GM23338 (cell line): Measurements from ENCODE around the gene TP53I13. TPM values are rescaled to one million over a fixed set of nuclear protein-coding genes. Genes with fewer than 3 reads are reported as not detected.

ENCODE experiments used
- ATAC-seq: fragments of 200-7000 bp; cut with Tn5 transposase; 3 replicates; pipeline ENCODE4 v1.9.1; 2020
- DNase-seq: peaks from one replicate; pipeline ENCODE4 v3.0.0-alpha.2; 2015; ENCODE audit warnings: low spot score
- H2AFZ ChIP-seq: fragments of 200-600 bp; sonication (generic); 2 replicates; pipeline ENCODE4 v1.8.0; 2016; ENCODE audit warnings: antibody characterized with exemption, mild to moderate bottlenecking, moderate library complexity
- H3F3A ChIP-seq: fragments of 200-600 bp; sonication (generic); replicated peaks from 2 replicates; pipeline ENCODE4 v1.8.0; 2017; ENCODE audit warnings: antibody characterized with exemption, mixed run types, low read depth
- H3K27ac ChIP-seq: fragments of 200-600 bp; sonication (generic); 2 replicates; pipeline ENCODE4 v1.6.1; 2016; ENCODE audit warnings: low read depth
- H3K27me3 ChIP-seq: fragments of 200-600 bp; sonication (generic); 2 replicates; pipeline ENCODE4 v1.8.0; 2016; ENCODE audit warnings: mild to moderate bottlenecking, mixed run types, moderate library complexity; ENCODE audit not compliant: insufficient read depth
- H3K36me3 ChIP-seq: fragments of 200-600 bp; sonication (generic); 2 replicates; pipeline ENCODE4 v1.8.0; 2016; ENCODE audit warnings: mild to moderate bottlenecking; ENCODE audit not compliant: insufficient read depth
- H3K4me1 ChIP-seq: fragments of 200-600 bp; sonication (generic); 2 replicates; pipeline ENCODE4 v1.8.0; 2016; ENCODE audit warnings: mild to moderate bottlenecking, moderate library complexity; ENCODE audit not compliant: insufficient read depth
- H3K4me2 ChIP-seq: fragments of 200-600 bp; sonication (generic); 2 replicates; pipeline ENCODE4 v1.7.1; 2017; ENCODE audit warnings: mixed run types
- H3K4me3 ChIP-seq: fragments of 200-600 bp; sonication (generic); 2 replicates; pipeline ENCODE4 v1.6.1; 2016; ENCODE audit warnings: mixed run types
- H3K79me2 ChIP-seq: fragments of 200-600 bp; sonication (generic); replicated peaks from 2 replicates; pipeline ENCODE4 v1.8.0; 2017; ENCODE audit warnings: mild to moderate bottlenecking; ENCODE audit not compliant: insufficient read depth
- H3K9me2 ChIP-seq: fragments of 200-600 bp; sonication (generic); 2 replicates; pipeline ENCODE4 v1.8.0; 2017; ENCODE audit not compliant: insufficient read depth
- H4K20me1 ChIP-seq: fragments of 200-600 bp; sonication (generic); replicated peaks from 2 replicates; pipeline ENCODE4 v1.8.0; 2017; ENCODE audit warnings: mild to moderate bottlenecking; ENCODE audit not compliant: insufficient read depth
- H3K27ac Mint-ChIP-seq: 2 replicates; pipeline ENCODE4 v1.8.0; 2020; ENCODE audit warnings: inconsistent platforms, mild to moderate bottlenecking, moderate library complexity, mixed read lengths
- H3K27me3 Mint-ChIP-seq: 3 replicates; pipeline ENCODE4 v1.8.0; 2022; ENCODE audit warnings: low read depth, mild to moderate bottlenecking, moderate library complexity, mixed read lengths, inconsistent platforms; ENCODE audit not compliant: insufficient read depth, poor library complexity
- H3K36me3 Mint-ChIP-seq: 3 replicates; pipeline ENCODE4 v1.8.0; 2021; ENCODE audit warnings: low read depth, mild to moderate bottlenecking, inconsistent platforms, moderate library complexity, mixed read lengths
- H3K4me1 Mint-ChIP-seq: 3 replicates; pipeline ENCODE4 v1.8.0; 2020; ENCODE audit warnings: mild to moderate bottlenecking, inconsistent platforms, mixed read lengths
- H3K4me3 Mint-ChIP-seq: 3 replicates; pipeline ENCODE4 v1.8.0; 2021; ENCODE audit warnings: moderate library complexity, mild to moderate bottlenecking, inconsistent platforms, mixed read lengths
- H3K9me3 Mint-ChIP-seq: 3 replicates; pipeline ENCODE4 v1.8.0; 2020; ENCODE audit warnings: moderate library complexity, mild to moderate bottlenecking, inconsistent platforms, mixed read lengths
- CREB1 ChIP-seq: fragments of 250-450 bp; sonication (Bioruptor Pico); IDR thresholded peaks from 2 replicates; pipeline ENCODE4 v1.5.0; 2020; ENCODE audit warnings: low read depth, mild to moderate bottlenecking, moderate library complexity
- CTCF ChIP-seq, 2 experiments: fragments of 200-600 bp in 1 of 2; sonication (generic) in 1 of 2; conservative IDR thresholded peaks; 2 replicates each; pipeline versions ENCODE4 v1.5.1 to v1.6.1; 2016 to 2017; ENCODE audit warnings: antibody characterized with exemption in 2 of 2, low read depth in 2 of 2, mild to moderate bottlenecking in 2 of 2, moderate library complexity in 1 of 2
- EZH2 ChIP-seq: fragments of 200-600 bp; sonication (generic); IDR thresholded peaks from one replicate; pipeline ENCODE4 v1.8.0; 2017; ENCODE audit warnings: antibody characterized with exemption, mild to moderate bottlenecking, low read depth; ENCODE audit not compliant: unreplicated experiment
- EZH2phosphoT487 ChIP-seq: fragments of 200-600 bp; sonication (generic); IDR thresholded peaks from one replicate; pipeline ENCODE4 v1.8.1; 2018; ENCODE audit warnings: antibody characterized with exemption; ENCODE audit not compliant: unreplicated experiment
- JUNB ChIP-seq: IDR thresholded peaks from one replicate; pipeline ENCODE4 v1.6.1; 2016; ENCODE audit warnings: antibody characterized with exemption; ENCODE audit not compliant: unreplicated experiment
- NANOG ChIP-seq: IDR thresholded peaks from 2 replicates; pipeline ENCODE4 v1.6.1; 2016; ENCODE audit warnings: antibody characterized with exemption, borderline replicate concordance
- STAT1 ChIP-seq: IDR thresholded peaks from one replicate; pipeline ENCODE4 v1.6.1; 2016; ENCODE audit warnings: antibody characterized with exemption; ENCODE audit not compliant: unreplicated experiment
- ZNF114 ChIP-seq: fragments of 250-450 bp; sonication (Bioruptor Pico); IDR thresholded peaks from 2 replicates; pipeline ENCODE4 v1.5.0; 2020; ENCODE audit warnings: mild to moderate bottlenecking, moderate library complexity
- ZNF331 ChIP-seq: fragments of 250-450 bp; sonication (Bioruptor Pico); IDR thresholded peaks from 2 replicates; pipeline ENCODE4 v1.5.0; 2020; ENCODE audit warnings: low read depth, mild to moderate bottlenecking, moderate library complexity
- polyA plus RNA-seq: library from polyadenylated mRNA; unstranded; fragments of >200 nt; fragmentation: Nextera tagmentation; extraction: Ambion mirVana; gene quantifications from 2 replicates; pipeline ENCODE4 v1.2.1, GENCODE V29; 2016
- total RNA-seq: library from RNA; depleted of rRNA; stranded (reverse); fragments of >200 nt; shearing (Covaris generic); gene quantifications from 2 replicates; pipeline ENCODE4 v1.2.3, GENCODE V29; 2014
- TF ChIP-seq, protein P1 (sequence below): IDR thresholded peaks from one replicate; pipeline ENCODE4 v1.6.1; 2018; ENCODE audit warnings: antibody characterized with exemption; ENCODE audit not compliant: unreplicated experiment
- TF ChIP-seq, protein P2 (sequence below): IDR thresholded peaks from 2 replicates; pipeline ENCODE4 v1.6.1; 2016; ENCODE audit warnings: antibody characterized with exemption

TP53I13 gene
- total and polyA plus RNA-seq, 2 experiments from 2014 or later: 21.0 to 38.9 TPM

GRCh38 chr17:29620779-29621500 is 52.4 kb downstream of the TP53I13 start:
- TF ChIP-seq STAT1: no peak
- TF ChIP-seq CTCF (conservative IDR thresholded peaks at IDR 0.05; ENCODE audit: low read depth in 2 of 2): no peak
- Histone ChIP-seq H2AFZ (no peak overlapping the region), H3K4me3 (no peak overlapping the region), H3K4me1 (peaks cover 30% of the 10 kb centered on the region), H3K27ac (no peak overlapping the region), H3K27me3 (peaks cover 76% of the 10 kb centered on the region), H3F3A (peaks cover 4% of the 10 kb centered on the region; the same call in 1 of the 2 replicates), H3K4me2 (no peak overlapping the region), H3K36me3 (no peaks in the 10 kb centered on the region), H4K20me1 (peaks cover 5% of the 10 kb centered on the region; the same call in 1 of the 2 replicates), H3K9me2 (0 out of 2 replicates have a peak, but pooled peaks cover 4% of the 10 kb centered on the region), H3K79me2 (no peaks in the 10 kb centered on the region)
- H3K9me3 Mint-ChIP-seq: no peaks in the 10 kb centered on the region; the same call in 2 of the 3 replicates
- ATAC-seq (no peak), DNase-seq (no peak)
- no peak overlapping the region; the same call in 2 of the 3 replicates for H3K4me3 Mint-ChIP-seq
- peaks cover 42% of the 10 kb centered on the region for H3K4me1 Mint-ChIP-seq
- H3K27me3 Mint-ChIP-seq: peaks cover 54% of the 10 kb centered on the region
- no peaks in the 10 kb centered on the region; the same call in 2 of the 3 replicates for H3K36me3 Mint-ChIP-seq
- no peak overlapping the region for H3K27ac Mint-ChIP-seq

DNA sequence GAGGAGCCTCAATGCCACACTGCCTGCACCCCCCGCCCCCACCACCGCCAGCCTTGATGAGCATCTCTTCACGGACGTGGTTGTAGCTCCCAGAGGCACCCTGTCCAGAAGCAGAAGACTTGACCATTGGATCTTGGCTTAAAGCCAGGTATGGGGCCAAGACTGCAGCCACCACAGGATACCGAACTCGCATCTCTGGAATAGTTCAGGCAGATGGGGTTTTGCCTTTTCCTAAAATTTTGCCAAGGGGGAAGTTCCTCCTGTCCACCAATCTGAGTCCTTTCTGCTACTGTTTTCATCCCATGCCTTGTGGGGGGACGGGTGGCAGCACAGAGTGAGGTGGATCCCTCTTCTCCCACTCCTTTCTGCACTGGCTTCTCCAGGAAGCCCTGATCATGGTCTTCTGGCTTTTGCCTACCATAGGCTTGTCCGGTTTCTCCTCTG is 53.3 kb downstream of the TP53I13 start:
- Mint-ChIP-seq H3K9me3 (no peaks in the 10 kb centered on the region; the same call in 2 of the 3 replicates), H3K27me3 (peaks cover 46% of the 10 kb centered on the region), H3K4me3 (peak overlapping the region; percentile 72), H3K4me1 (peaks cover 37% of the 10 kb centered on the region), H3K36me3 (no peaks in the 10 kb centered on the region; the same call in 2 of the 3 replicates), H3K27ac (no peak overlapping the region)
- Histone ChIP-seq H3K79me2 (no peaks in the 10 kb centered on the region), H2AFZ (no peak overlapping the region), H3F3A (no peaks in the 10 kb centered on the region; the same call in 1 of the 2 replicates), H3K27me3 (peaks cover 68% of the 10 kb centered on the region), H3K9me2 (0 out of 2 replicates have a peak, but pooled peaks cover 4% of the 10 kb centered on the region), H3K36me3 (no peaks in the 10 kb centered on the region), H3K4me2 (peak overlapping the region; percentile 93), H3K4me3 (peak overlapping the region; percentile 89), H3K4me1 (peaks cover 24% of the 10 kb centered on the region), H3K27ac (no peak overlapping the region), H4K20me1 (no peaks in the 10 kb centered on the region; the same call in 1 of the 2 replicates)
- ATAC-seq (no peak), DNase-seq (no peak)
- TF ChIP-seq JUNB (no peak), CREB1 (CRISPR knock-in tag) (no peak), EZH2phosphoT487 (no peak), ZNF114 (no peak), CTCF (conservative IDR thresholded peaks at IDR 0.05; ENCODE audit: low read depth in 2 of 2) (no peak), EZH2 (no peak), STAT1 (no peak), ZNF331 (CRISPR knock-in tag) (no peak), NANOG (no peak)
- TF ChIP-seq, protein P1, sequence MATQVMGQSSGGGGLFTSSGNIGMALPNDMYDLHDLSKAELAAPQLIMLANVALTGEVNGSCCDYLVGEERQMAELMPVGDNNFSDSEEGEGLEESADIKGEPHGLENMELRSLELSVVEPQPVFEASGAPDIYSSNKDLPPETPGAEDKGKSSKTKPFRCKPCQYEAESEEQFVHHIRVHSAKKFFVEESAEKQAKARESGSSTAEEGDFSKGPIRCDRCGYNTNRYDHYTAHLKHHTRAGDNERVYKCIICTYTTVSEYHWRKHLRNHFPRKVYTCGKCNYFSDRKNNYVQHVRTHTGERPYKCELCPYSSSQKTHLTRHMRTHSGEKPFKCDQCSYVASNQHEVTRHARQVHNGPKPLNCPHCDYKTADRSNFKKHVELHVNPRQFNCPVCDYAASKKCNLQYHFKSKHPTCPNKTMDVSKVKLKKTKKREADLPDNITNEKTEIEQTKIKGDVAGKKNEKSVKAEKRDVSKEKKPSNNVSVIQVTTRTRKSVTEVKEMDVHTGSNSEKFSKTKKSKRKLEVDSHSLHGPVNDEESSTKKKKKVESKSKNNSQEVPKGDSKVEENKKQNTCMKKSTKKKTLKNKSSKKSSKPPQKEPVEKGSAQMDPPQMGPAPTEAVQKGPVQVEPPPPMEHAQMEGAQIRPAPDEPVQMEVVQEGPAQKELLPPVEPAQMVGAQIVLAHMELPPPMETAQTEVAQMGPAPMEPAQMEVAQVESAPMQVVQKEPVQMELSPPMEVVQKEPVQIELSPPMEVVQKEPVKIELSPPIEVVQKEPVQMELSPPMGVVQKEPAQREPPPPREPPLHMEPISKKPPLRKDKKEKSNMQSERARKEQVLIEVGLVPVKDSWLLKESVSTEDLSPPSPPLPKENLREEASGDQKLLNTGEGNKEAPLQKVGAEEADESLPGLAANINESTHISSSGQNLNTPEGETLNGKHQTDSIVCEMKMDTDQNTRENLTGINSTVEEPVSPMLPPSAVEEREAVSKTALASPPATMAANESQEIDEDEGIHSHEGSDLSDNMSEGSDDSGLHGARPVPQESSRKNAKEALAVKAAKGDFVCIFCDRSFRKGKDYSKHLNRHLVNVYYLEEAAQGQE: no peak
- TF ChIP-seq, protein P2, sequence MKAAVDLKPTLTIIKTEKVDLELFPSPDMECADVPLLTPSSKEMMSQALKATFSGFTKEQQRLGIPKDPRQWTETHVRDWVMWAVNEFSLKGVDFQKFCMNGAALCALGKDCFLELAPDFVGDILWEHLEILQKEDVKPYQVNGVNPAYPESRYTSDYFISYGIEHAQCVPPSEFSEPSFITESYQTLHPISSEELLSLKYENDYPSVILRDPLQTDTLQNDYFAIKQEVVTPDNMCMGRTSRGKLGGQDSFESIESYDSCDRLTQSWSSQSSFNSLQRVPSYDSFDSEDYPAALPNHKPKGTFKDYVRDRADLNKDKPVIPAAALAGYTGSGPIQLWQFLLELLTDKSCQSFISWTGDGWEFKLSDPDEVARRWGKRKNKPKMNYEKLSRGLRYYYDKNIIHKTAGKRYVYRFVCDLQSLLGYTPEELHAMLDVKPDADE: no peak
